ENCODE data around the gene H6PD.

Gene H6PD

DNA sequence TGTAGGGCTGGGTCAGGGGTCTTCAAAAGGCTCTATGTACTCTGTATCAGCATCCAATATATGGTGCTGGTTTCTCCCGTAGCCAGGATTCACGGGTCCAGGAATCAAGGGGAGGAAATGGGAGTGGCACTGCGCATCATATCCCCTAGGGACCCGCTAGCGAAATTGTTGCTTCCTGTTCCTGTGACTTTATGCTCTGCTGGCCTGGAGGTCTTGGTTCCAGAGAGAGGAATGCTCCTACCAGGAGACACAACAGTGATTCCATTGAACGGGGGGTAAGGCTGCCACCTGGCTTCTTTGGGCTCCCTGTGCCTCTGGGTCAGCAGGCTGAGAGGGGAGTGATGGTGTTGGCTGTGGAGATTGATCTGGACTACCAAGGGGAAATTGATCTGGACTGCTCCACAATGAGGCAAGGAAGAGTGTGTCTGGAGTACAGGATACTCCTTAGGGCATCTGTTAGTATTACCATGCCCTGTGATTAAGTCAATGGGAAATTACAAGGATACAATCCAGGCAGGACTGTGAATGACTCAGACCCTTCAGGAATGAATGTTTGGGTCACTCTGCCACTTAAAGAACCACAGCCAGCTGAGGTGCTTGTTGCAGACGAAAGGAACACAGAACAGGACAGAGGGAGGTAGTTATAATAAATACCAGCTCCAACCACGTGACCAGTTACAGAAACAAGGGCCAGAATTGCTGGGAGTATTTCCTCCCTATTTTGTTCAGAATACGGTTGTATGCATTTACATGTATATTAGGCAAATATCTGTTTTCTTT lies 68.4 kb downstream of the H6PD start:
- no peak for DNase-seq (ENCODE audit: low read depth)
- TF ChIP-seq, protein P1, sequence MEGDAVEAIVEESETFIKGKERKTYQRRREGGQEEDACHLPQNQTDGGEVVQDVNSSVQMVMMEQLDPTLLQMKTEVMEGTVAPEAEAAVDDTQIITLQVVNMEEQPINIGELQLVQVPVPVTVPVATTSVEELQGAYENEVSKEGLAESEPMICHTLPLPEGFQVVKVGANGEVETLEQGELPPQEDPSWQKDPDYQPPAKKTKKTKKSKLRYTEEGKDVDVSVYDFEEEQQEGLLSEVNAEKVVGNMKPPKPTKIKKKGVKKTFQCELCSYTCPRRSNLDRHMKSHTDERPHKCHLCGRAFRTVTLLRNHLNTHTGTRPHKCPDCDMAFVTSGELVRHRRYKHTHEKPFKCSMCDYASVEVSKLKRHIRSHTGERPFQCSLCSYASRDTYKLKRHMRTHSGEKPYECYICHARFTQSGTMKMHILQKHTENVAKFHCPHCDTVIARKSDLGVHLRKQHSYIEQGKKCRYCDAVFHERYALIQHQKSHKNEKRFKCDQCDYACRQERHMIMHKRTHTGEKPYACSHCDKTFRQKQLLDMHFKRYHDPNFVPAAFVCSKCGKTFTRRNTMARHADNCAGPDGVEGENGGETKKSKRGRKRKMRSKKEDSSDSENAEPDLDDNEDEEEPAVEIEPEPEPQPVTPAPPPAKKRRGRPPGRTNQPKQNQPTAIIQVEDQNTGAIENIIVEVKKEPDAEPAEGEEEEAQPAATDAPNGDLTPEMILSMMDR (IDR thresholded peaks at IDR 0.05; ENCODE audit: insufficient read depth, low read depth, low read length, missing control alignments), result no peak
- H3K4me3 ChIP-seq (ENCODE audit: low read depth, low read length), result no peak overlapping the region

DNA sequence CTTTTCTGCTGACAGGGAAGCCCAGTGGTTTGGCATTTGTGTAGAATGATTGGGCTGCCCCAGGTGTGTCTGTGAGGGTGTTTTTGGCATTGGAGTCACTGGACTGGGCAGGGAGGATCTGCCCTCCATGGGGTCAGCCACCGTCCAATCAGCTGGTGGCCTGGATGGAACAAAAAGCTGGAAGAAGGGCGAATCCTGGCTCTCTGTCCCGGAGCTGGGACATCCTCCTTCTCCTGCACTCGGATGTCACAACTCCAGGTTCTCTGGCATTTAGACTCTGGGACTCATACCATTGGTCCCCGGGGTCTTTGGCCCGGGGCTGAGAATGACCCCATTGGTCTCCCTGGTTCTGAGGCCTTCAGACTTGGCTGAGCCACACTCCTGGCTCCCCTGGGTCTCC lies 69.3 kb downstream of the H6PD start:
- no peak for DNase-seq (ENCODE audit: low read depth)
- TF ChIP-seq, protein P1 (IDR thresholded peaks at IDR 0.05; ENCODE audit: insufficient read depth, low read depth, low read length, missing control alignments), result no peak
- no peak overlapping the region for H3K4me3 ChIP-seq (ENCODE audit: low read depth, low read length)

DNA sequence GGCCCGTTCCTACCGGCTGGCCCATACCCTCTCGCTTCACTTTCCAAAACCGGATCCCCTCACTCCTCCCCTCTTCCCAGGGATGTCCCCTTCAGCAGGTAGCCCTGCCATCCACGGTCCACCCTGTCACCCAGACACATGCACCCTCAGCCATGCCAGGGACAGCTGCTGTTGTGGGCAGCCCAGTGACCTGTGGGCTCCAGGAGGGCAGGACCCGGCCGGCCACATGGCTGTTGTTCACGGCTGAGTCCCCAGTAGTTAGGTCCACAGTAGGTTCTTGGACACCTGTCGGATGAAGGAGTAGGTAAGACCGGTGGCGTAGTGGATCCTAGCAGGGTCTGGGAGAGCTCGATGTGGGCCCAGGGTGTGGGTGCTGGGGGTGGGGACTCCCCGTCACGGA lies 70.6 kb downstream of the H6PD start:
- no peak overlapping the region for H3K4me3 ChIP-seq (ENCODE audit: low read depth, low read length)
- TF ChIP-seq, protein P1 (IDR thresholded peaks at IDR 0.05; ENCODE audit: insufficient read depth, low read depth, low read length, missing control alignments), result no peak
- DNase-seq (ENCODE audit: low read depth), result no peak

DNA sequence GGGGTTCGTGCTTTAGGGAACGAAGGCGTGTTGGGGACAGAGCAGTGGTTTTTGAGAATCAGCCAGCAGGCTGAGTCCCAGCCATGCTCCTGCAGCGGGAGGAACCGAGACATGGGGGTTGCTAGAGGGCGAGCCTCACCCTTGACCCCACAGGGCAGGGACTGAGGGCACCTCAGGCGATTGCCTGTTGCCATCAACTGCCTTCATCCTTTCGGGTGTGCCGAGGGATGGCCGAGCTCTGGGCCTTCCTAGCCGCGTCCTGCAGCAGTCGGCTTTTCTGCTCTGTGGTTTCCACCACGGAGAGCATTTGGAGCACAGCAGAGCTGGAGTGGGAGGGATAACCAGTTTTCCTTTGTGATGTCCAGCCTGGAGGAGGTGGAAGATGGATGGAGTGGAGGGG lies 71.4 kb downstream of the H6PD start:
- no peak overlapping the region for H3K4me3 ChIP-seq (ENCODE audit: low read depth, low read length)
- no peak for DNase-seq (ENCODE audit: low read depth)
- TF ChIP-seq, protein P1 (IDR thresholded peaks at IDR 0.05; ENCODE audit: insufficient read depth, low read depth, low read length, missing control alignments), result no peak

DNA sequence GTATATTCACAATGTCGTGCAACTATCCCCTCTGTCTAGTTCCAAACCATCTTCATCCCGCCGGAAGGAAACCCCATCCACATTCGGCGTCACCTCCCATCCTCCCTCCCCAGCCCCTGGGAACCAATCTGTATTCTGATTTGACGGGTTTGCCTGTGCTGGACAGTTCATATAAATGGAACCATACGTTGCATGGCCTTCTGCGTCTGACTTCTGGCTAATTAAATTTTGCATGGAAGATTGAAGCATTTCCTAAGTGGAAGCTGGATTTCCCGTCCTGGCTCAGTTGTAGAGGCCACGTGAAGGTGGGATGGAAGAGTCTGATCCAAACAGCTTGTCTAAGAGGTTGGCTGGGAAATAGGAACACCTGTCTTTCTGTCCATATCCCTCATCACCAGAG lies 72.7 kb downstream of the H6PD start:
- no peak for DNase-seq (ENCODE audit: low read depth)
- H3K4me3 ChIP-seq (ENCODE audit: low read depth, low read length), result no peak overlapping the region
- TF ChIP-seq, protein P1 (IDR thresholded peaks at IDR 0.05; ENCODE audit: insufficient read depth, low read depth, low read length, missing control alignments), result no peak

DNA sequence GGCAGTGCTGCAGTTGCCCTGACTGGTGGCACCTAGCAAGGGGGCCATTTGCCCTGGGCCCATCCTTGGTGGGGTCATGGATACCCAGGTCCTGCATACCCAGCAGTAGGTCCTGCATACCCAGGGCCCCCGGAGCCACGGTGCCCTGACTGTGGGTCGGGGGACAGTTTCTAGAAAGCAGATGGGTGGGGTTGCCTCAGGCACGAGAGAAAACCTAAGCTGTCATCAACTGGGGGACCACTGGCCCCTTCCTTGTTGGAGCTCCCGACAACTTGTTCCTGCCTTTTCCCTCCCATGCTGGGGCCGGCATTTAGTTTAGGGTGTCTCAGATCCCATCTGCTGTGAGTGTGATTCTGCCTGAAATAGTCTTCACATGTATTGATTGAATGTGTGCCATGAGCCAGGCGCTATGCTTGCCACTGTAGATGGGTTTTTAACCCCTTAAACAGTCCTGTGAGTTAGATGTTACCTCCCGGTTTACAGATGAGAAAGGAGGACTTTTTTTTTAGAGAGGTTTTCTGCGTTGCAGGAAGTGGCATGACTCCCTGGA lies 73.7 kb downstream of the H6PD start:
- no peak overlapping the region for H3K4me3 ChIP-seq (ENCODE audit: low read depth, low read length)
- TF ChIP-seq, protein P1 (IDR thresholded peaks at IDR 0.05; ENCODE audit: insufficient read depth, low read depth, low read length, missing control alignments), result no peak
- DNase-seq (ENCODE audit: low read depth), result no peak

DNA sequence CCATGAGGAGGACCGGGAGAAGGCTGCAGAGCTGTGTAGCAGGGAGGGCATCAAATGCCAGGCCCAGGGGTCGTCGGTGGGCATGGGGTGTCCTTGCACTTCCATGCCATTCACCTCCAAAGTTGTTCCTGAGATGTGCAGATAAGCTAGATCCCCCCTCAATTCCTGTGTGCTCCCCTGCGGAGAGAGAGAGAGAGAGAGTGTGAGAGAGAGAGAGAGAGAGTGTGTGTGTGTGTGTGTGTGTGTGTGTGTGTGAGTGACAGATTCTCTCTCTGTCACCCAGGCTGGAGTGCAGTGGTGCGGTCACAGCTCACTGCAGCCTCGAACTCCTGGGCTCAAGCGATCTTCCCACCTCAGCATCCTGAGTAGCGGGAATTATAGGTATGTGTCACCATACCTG lies 74.5 kb downstream of the H6PD start:
- H3K4me3 ChIP-seq (ENCODE audit: low read depth, low read length), result no peak overlapping the region
- DNase-seq (ENCODE audit: low read depth), result no peak
- TF ChIP-seq, protein P1 (IDR thresholded peaks at IDR 0.05; ENCODE audit: insufficient read depth, low read depth, low read length, missing control alignments), result no peak
